IMR-90 (cell line): ENCODE results near the gene IL1B. TPM values are rescaled to one million over a fixed set of nuclear protein-coding genes. Genes with fewer than 3 reads are reported as not detected.

ENCODE experiments used
- ATAC-seq: fragments of 200-7000 bp; cut with Tn5 transposase; 2 replicates; pipeline ENCODE4 v1.9.1; 2020; ENCODE audit warnings: low read depth, mild to moderate bottlenecking, moderate library complexity
- BruUV-seq: library from RNA; stranded (reverse); fragments of 400-500 nt; replicated peaks from 2 replicates; lab custom pipeline; 2021; lab: Mats Ljungman, UMichigan
- CTCF ChIA-PET: fragments of 300-600 bp; formaldehyde crosslinking; extraction: SDS; loops from one replicate; lab custom pipeline; 2021; ENCODE audit warnings: antibody characterized with exemption; lab: Yijun Ruan, JAX
- POLR2A ChIA-PET: fragments of 300-600 bp; sonication (Branson Sonifier 250); formaldehyde crosslinking; loops from one replicate; lab custom pipeline; 2022; ENCODE audit warnings: antibody characterized with exemption; ENCODE audit not compliant: unreplicated experiment; lab: Charles Lee
- DNase-seq: peaks from one replicate; pipeline ENCODE4 v3.0.0; 2013
- H2AFZ ChIP-seq: replicated peaks from 2 replicates; pipeline ENCODE3; 2013; ENCODE audit warnings: low read length, mild to moderate bottlenecking; ENCODE audit not compliant: poor library complexity
- H2AK5ac ChIP-seq: 2 replicates; pipeline ENCODE4 v1.6.1; 2013; ENCODE audit warnings: low read depth, low read length, inconsistent platforms
- H2AK9ac ChIP-seq: replicated peaks from 2 replicates; pipeline ENCODE3; 2013; ENCODE audit warnings: mild to moderate bottlenecking, low read depth, low read length, moderate library complexity; ENCODE audit not compliant: poor library complexity
- H2BK120ac ChIP-seq: 2 replicates; pipeline ENCODE4 v1.6.1; 2013; ENCODE audit warnings: low read depth, low read length, inconsistent platforms
- H2BK15ac ChIP-seq: 3 replicates; pipeline ENCODE4 v1.6.1; 2013; ENCODE audit warnings: low read depth, low read length, inconsistent platforms
- H2BK20ac ChIP-seq: 2 replicates; pipeline ENCODE4 v1.6.1; 2013; ENCODE audit warnings: low read depth, mild to moderate bottlenecking, inconsistent platforms, low read length, moderate library complexity
- H2BK5ac ChIP-seq: 2 replicates; pipeline ENCODE4 v1.6.1; 2013; ENCODE audit warnings: mild to moderate bottlenecking, low read depth, low read length, inconsistent platforms; ENCODE audit not compliant: poor library complexity, severe bottlenecking
- H3K14ac ChIP-seq: replicated peaks from 2 replicates; pipeline ENCODE4 v1.6.1; 2013; ENCODE audit warnings: low read depth, low read length, inconsistent platforms
- H3K18ac ChIP-seq: 2 replicates; pipeline ENCODE4 v1.6.1; 2013; ENCODE audit warnings: low read depth, low read length, control low read depth
- H3K23ac ChIP-seq: 2 replicates; pipeline ENCODE4 v1.6.1; 2013; ENCODE audit warnings: low read depth, low read length, inconsistent platforms
- H3K27ac ChIP-seq: 2 replicates; pipeline ENCODE4 v1.5.1; 2013; ENCODE audit warnings: mild to moderate bottlenecking, control low read depth, low read length; ENCODE audit not compliant: insufficient read depth
- H3K27me3 ChIP-seq: 2 replicates; pipeline ENCODE4 v1.6.1; 2013; ENCODE audit warnings: low read length; ENCODE audit not compliant: control insufficient read depth, insufficient read depth
- H3K36me3 ChIP-seq: 2 replicates; pipeline ENCODE4 v1.6.1; 2013; ENCODE audit warnings: low read length, mixed read lengths; ENCODE audit not compliant: control insufficient read depth, insufficient read depth
- H3K4ac ChIP-seq: 2 replicates; pipeline ENCODE4 v1.6.1; 2013; ENCODE audit warnings: low read depth, low read length, inconsistent platforms
- H3K4me1 ChIP-seq: 2 replicates; pipeline ENCODE4 v1.6.1; 2013; ENCODE audit warnings: low read length, mixed read lengths; ENCODE audit not compliant: control insufficient read depth, insufficient read depth
- H3K4me2 ChIP-seq: 2 replicates; pipeline ENCODE4 v1.6.1; 2013; ENCODE audit warnings: low read depth, mild to moderate bottlenecking, control low read depth, low read length, moderate library complexity
- H3K4me3 ChIP-seq: 2 replicates; pipeline ENCODE4 v1.5.1; 2013; ENCODE audit warnings: low read depth, mild to moderate bottlenecking, control low read depth, low read length, moderate library complexity; ENCODE audit not compliant: insufficient read depth
- H3K56ac ChIP-seq: 2 replicates; pipeline ENCODE4 v1.6.1; 2013; ENCODE audit warnings: low read length, inconsistent platforms; ENCODE audit not compliant: insufficient read depth; ENCODE audit errors: extremely low read depth
- H3K79me1 ChIP-seq, 2 experiments: 2 replicates each; pipeline ENCODE4 v1.6.1; 2013; ENCODE audit warnings: low read length in 2 of 2, inconsistent platforms in 1 of 2, low read depth in 1 of 2
- H3K9ac ChIP-seq: 2 replicates; pipeline ENCODE4 v1.6.1; 2013; ENCODE audit warnings: low read depth, low read length, control low read depth
- H3K9me1 ChIP-seq: 2 replicates; pipeline ENCODE4 v1.6.1; 2013; ENCODE audit warnings: low read length, inconsistent platforms; ENCODE audit not compliant: insufficient read depth
- H3K9me3 ChIP-seq: 2 replicates; pipeline ENCODE4 v1.6.1; 2013; ENCODE audit warnings: low read length; ENCODE audit not compliant: control insufficient read depth, insufficient read depth
- H4K20me1 ChIP-seq: 2 replicates; pipeline ENCODE4 v1.6.1; 2013; ENCODE audit warnings: low read length, inconsistent platforms; ENCODE audit not compliant: insufficient read depth
- H4K5ac ChIP-seq: 2 replicates; pipeline ENCODE4 v1.6.1; 2013; ENCODE audit warnings: mild to moderate bottlenecking, low read depth, low read length, control low read depth
- H4K8ac ChIP-seq, 2 experiments: 2 replicates each; pipeline ENCODE4 v1.6.1; 2013; ENCODE audit warnings: low read depth in 2 of 2, low read length in 2 of 2, control low read depth in 1 of 2, inconsistent platforms in 1 of 2
- H4K91ac ChIP-seq: 2 replicates; pipeline ENCODE4 v1.6.1; 2013; ENCODE audit warnings: low read depth, low read length, inconsistent platforms; ENCODE audit not compliant: insufficient read depth
- CEBPB ChIP-seq: IDR thresholded peaks from 2 replicates; pipeline ENCODE4 v1.6.1; 2012; ENCODE audit warnings: low read depth, low read length, improper control_type of control experiment
- CHD1 ChIP-seq: IDR thresholded peaks from 2 replicates; pipeline ENCODE4 v1.6.1; 2012; ENCODE audit warnings: low read depth, low read length, improper control_type of control experiment
- CTCF ChIP-seq: conservative IDR thresholded peaks from 2 replicates; pipeline ENCODE4 v1.5.1; 2012; ENCODE audit warnings: mild to moderate bottlenecking, low read depth, low read length, improper control_type of control experiment
- ELK1 ChIP-seq: fragments of 150-350 bp; IDR thresholded peaks from 2 replicates; pipeline ENCODE4 v1.6.1; 2016; ENCODE audit warnings: low read depth, mild to moderate bottlenecking, low read length, moderate library complexity, borderline replicate concordance
- FOS ChIP-seq: fragments of 150-350 bp; IDR thresholded peaks from 2 replicates; pipeline ENCODE4 v1.6.1; 2016; ENCODE audit warnings: low read depth, low read length
- MAFK ChIP-seq: IDR thresholded peaks from 2 replicates; pipeline ENCODE4 v1.6.1; 2012; ENCODE audit warnings: low read depth, low read length, improper control_type of control experiment
- POLR2A ChIP-seq: IDR thresholded peaks from 2 replicates; pipeline ENCODE4 v1.6.1; 2012; ENCODE audit warnings: mild to moderate bottlenecking, low read depth, low read length
- RAD21 ChIP-seq: IDR thresholded peaks from 2 replicates; pipeline ENCODE4 v1.6.1; 2012; ENCODE audit warnings: low read length, improper control_type of control experiment
- SMC3 ChIP-seq: fragments of 150-350 bp; IDR thresholded peaks from 2 replicates; pipeline ENCODE4 v1.6.1; 2016; ENCODE audit warnings: low read depth, mild to moderate bottlenecking, antibody characterized with exemption, low read length, moderate library complexity
- WGBS, 2 experiments: methylation state at CpG; one replicate each; pipeline versions ENCODE4 v1.1.5 to v1.1.7; 2013; ENCODE audit warnings: missing lambda C conversion rate in 2 of 2; ENCODE audit not compliant: insufficient read length in 1 of 2; ENCODE audit errors: extremely low coverage in 2 of 2; 5-methylcytosine and 5-hydroxymethylcytosine counted together
- dilution Hi-C: fragments of 300-500 bp; cut with HindIII; formaldehyde crosslinking; loops from one replicate; pipeline ENCODE4 v1.14.3; 2018; ENCODE audit warnings: low sequenced_read_pairs; ENCODE audit not compliant: unreplicated experiment
- in situ Hi-C: fragments of 300-500 bp; cut with MboI; formaldehyde crosslinking; loops from 3 replicates; pipeline ENCODE4 v1.14.3; 2019; ENCODE audit warnings: low sequenced_read_pairs, inconsistent platforms, mixed read lengths
- intact Hi-C: fragments of 100-400 bp; cut with micrococcal nuclease; formaldehyde crosslinking; loops from 2 replicates; pipeline ENCODE4 v1.10.0; 2022
- polyA plus RNA-seq, 3 experiments: library from polyadenylated mRNA; depleted of rRNA; stranded (reverse); fragments of >200 nt; gene quantifications; 2 replicates each; pipeline ENCODE4 v1.2.3, GENCODE V29; 2012; ENCODE audit warnings: low replicate concordance in 1 of 3
- total RNA-seq: library from RNA; depleted of rRNA; stranded (reverse); fragments of >200 nt; gene quantifications from 2 replicates; pipeline ENCODE4 v1.2.3, GENCODE V29; 2012

IL1B gene
- total and polyA plus RNA-seq, 2 of the 4 experiments (the other 2 are of a cell fraction): 3.0 to 4.4 TPM

GRCh38 chr2:112835536-112836162 is 930 bp downstream of the IL1B start:
- peak overlapping the region in 1 of 2 experiments; percentile 3; a peak in 1 of 4 replicates for H4K8ac ChIP-seq
- no TSS peak for BruUV-seq
- no peak for ATAC-seq
- peaks cover 0 to 5% of the 10 kb centered on the region in 2 experiments; a peak in 1 of 4 replicates for H3K79me1 ChIP-seq
- H3K56ac ChIP-seq: no peak overlapping the region
- TF ChIP-seq CTCF: no peak
- TF ChIP-seq ELK1: no peak
- TF ChIP-seq RAD21: no peak
- TF ChIP-seq FOS: no peak
- no peak for TF ChIP-seq SMC3
- no peak for TF ChIP-seq CEBPB
- TF ChIP-seq POLR2A: no peak
- TF ChIP-seq MAFK: no peak
- TF ChIP-seq CHD1: no peak
- no peak overlapping the region for H2AFZ ChIP-seq
- H4K20me1 ChIP-seq: no peaks in the 10 kb centered on the region
- peak overlapping the region; percentile 23; the same call in 1 of the 3 replicates for H2BK15ac ChIP-seq
- H3K9ac ChIP-seq: peak overlapping the region; percentile 34; the same call in 1 of the 2 replicates
- peak overlapping the region; percentile 70; the same call in 1 of the 2 replicates for H3K4me2 ChIP-seq
- no peak overlapping the region; the same call in 1 of the 2 replicates for H3K18ac ChIP-seq
- H2AK9ac ChIP-seq: no peak overlapping the region
- POLR2A ChIA-PET: no interaction called here
- peaks cover 4% of the 10 kb centered on the region; the same call in 1 of the 2 replicates for H3K9me1 ChIP-seq
- H3K23ac ChIP-seq: no peak overlapping the region; the same call in 1 of the 2 replicates
- peaks cover 8% of the 10 kb centered on the region; the same call in 1 of the 2 replicates for H3K4me1 ChIP-seq
- in situ Hi-C loops: no loop called here
- no peak overlapping the region for H2BK20ac ChIP-seq
- H4K91ac ChIP-seq: no peak overlapping the region
- no peak overlapping the region for H2BK120ac ChIP-seq
- H4K5ac ChIP-seq: no peak overlapping the region
- H3K27me3 ChIP-seq: no peaks in the 10 kb centered on the region
- no CpG with 5 or more reads among the region's 1 CpG for WGBS, 2 experiments
- H2AK5ac ChIP-seq: no peak overlapping the region
- H3K36me3 ChIP-seq: no peaks in the 10 kb centered on the region; the same call in 1 of the 2 replicates
- H3K14ac ChIP-seq: peak overlapping the region; percentile 41; the same call in 1 of the 2 replicates
- dilution Hi-C loops: no loop called here
- DNase-seq: no peak
- H3K27ac ChIP-seq: no peak overlapping the region
- peak overlapping the region; percentile 18; the same call in 1 of the 2 replicates for H3K4me3 ChIP-seq
- intact Hi-C loops: no loop called here
- CTCF ChIA-PET: interaction anchor here (0.6 to 1.3 kb wide), 2 partner anchors 27 to 50 kb away, joined by 3 to 4 read pairs; no protein-coding TSS in a partner anchor
- no peaks in the 10 kb centered on the region for H3K9me3 ChIP-seq
- H3K4ac ChIP-seq: peak overlapping the region; percentile 10; the same call in 1 of the 2 replicates
- peak overlapping the region; percentile 37 for H2BK5ac ChIP-seq
